Measurements from ENCODE around the gene GPRC5D. TPM values are rescaled to one million over a fixed set of nuclear protein-coding genes. Genes with fewer than 3 reads are reported as not detected.

Gene GPRC5D
- total RNA-seq, 1 experiment from 2014 or later, result not detected

DNA sequence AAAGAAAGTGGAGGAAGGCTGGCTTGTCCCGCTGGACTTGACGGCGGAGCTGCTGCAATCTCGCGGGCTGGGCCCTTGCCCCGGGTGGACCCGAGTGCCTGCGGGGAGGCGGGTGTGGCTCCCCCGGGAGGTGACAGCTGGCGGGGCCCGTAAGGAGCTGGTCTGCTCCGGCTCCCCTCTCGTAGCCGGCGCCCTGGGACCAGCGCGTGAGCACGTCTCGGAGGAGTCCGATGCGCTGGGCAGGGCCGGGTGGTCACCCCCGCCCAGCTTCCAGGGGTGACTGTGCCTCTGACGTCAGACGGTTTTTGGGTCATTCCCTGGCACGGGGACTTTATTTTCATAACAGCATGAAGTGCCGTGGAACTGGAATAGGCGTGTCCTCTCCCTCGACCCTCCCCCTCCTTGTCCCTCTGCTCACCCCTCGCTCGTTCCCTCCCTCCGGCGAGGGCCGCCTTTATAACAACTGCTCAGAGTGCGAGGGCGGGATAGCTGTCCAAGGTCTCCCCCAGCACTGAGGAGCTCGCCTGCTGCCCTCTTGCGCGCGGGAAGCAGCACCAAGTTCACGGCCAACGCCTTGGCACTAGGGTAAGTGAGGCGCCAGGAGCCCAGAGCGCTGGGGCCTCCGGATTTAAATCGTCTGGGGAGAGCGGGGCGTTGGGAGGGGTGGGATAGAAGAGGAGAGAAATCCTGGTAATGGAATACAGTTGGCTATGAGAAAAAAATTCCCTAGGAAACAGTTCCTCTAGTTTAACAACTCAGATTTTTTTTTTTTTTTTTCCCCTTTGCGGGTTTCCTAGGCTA, 60.7 kb downstream of the GPRC5D start, which contains the start of gene GPRC5A:
Gene GPRC5A (plus strand): TSS at position 483 of the 801 bp plus-strand sequence. CDS start 16,688 bp downstream, outside the sequence.
- no peak for TF ChIP-seq EZH2 (IDR thresholded peaks at IDR 0.05; ENCODE audit: low read depth)
- TF ChIP-seq, protein P1, sequence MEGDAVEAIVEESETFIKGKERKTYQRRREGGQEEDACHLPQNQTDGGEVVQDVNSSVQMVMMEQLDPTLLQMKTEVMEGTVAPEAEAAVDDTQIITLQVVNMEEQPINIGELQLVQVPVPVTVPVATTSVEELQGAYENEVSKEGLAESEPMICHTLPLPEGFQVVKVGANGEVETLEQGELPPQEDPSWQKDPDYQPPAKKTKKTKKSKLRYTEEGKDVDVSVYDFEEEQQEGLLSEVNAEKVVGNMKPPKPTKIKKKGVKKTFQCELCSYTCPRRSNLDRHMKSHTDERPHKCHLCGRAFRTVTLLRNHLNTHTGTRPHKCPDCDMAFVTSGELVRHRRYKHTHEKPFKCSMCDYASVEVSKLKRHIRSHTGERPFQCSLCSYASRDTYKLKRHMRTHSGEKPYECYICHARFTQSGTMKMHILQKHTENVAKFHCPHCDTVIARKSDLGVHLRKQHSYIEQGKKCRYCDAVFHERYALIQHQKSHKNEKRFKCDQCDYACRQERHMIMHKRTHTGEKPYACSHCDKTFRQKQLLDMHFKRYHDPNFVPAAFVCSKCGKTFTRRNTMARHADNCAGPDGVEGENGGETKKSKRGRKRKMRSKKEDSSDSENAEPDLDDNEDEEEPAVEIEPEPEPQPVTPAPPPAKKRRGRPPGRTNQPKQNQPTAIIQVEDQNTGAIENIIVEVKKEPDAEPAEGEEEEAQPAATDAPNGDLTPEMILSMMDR (conservative IDR thresholded peaks at IDR 0.05), result no peak; the same call in 1 of the 2 replicates
- ChIA-PET POLR2A (ENCODE audit: unreplicated experiment) (interaction anchor here (0.5 to 3.2 kb wide), 39 partner anchors 9 to 1348 kb away, joined by 3 to 103 read pairs (median 6); partner anchors contain the start of gene EMP1), CTCF (interaction anchor here (0.7 to 3.0 kb wide), 12 partner anchors 19 to 1310 kb away, joined by 3 to 21 read pairs (median 4); partner anchors contain the start of gene DDX47)
- H4K20me1 ChIP-seq (ENCODE audit: insufficient read depth), result peaks cover 42% of the 10 kb centered on the region
- DNase-seq, result peak; percentile 96 to 100
- BruUV-seq (replicated peaks), result no TSS peak
- no peak within 1 kb of the TSS for H2AFZ ChIP-seq
- H3K9me2 ChIP-seq (ENCODE audit: insufficient read depth), result no peaks in the 10 kb centered on the region
- H3K9me3 ChIP-seq (ENCODE audit: insufficient read depth, low read depth), result no peaks in the 10 kb centered on the region
- H3K27me3 ChIP-seq (ENCODE audit: insufficient read depth, low read depth), result no peaks in the 10 kb centered on the region
- peak within 1 kb of the TSS; percentile 88 for H3K4me2 ChIP-seq
- H3K27ac ChIP-seq, result peak within 1 kb of the TSS; percentile 93
- peaks cover 67% of the 10 kb centered on the region for H3K79me2 ChIP-seq (ENCODE audit: low read depth)
- H3K36me3 ChIP-seq (ENCODE audit: low read depth), result peaks cover 35% of the 10 kb centered on the region
- peaks cover 44% of the 10 kb centered on the region for H3K4me1 ChIP-seq (replicated peaks; ENCODE audit: insufficient read depth)
- peak within 1 kb of the TSS; percentile 86 for H3K4me3 ChIP-seq
- intact Hi-C loops (cut with micrococcal nuclease; ENCODE audit: unreplicated experiment), result loop anchor here (1.0 to 10.0 kb wide), 11 partner anchors 8 to 311 kb away; no protein-coding TSS in a partner anchor
- peaks cover 49% of the 10 kb centered on the region for H3F3A ChIP-seq (ENCODE audit: insufficient read depth, low read depth)

Other genes with a start within 250 kb of the GPRC5D start
- gene CDKN1B, start 234.8 kb downstream of the GPRC5D start, total RNA-seq (2021), result 54.9 and 67.5 TPM in 2 replicates
- 23.3 and 24.9 TPM in 2 replicates for gene APOLD1, start 166.5 kb downstream of the GPRC5D start, total RNA-seq (2021)
- gene DDX47, start 138.8 kb downstream of the GPRC5D start, total RNA-seq (2021), result 192 and 196 TPM in 2 replicates
- gene GPRC5A, start 60.6 kb downstream of the GPRC5D start, total RNA-seq (2021), result 468 and 642 TPM in 2 replicates
- 148 and 195 TPM in 2 replicates for gene HEBP1, start 48.1 kb upstream of the GPRC5D start, total RNA-seq (2021)
- gene FAM234B, start 92.2 kb upstream of the GPRC5D start, total RNA-seq (2021), result 7.3 and 7.5 TPM in 2 replicates
- gene GSG1, start 151.5 kb upstream of the GPRC5D start, total RNA-seq (2021), result 0.41 TPM in 1 of 2 replicates, not detected in the other
- gene EMP1, start 244.6 kb upstream of the GPRC5D start, total RNA-seq (2021), result 542 and 909 TPM in 2 replicates